Right cardiac atrium (tissue), 5 donors: ENCODE results near the gene TUBB6. TPM values are rescaled to one million over a fixed set of nuclear protein-coding genes. Genes with fewer than 3 reads are reported as not detected.

Experiments
- ATAC-seq, 2 donors: fragments of 200-7000 bp; cut with Tn5 transposase; one replicate each; pipeline versions ENCODE4 v1.8.0 to v1.9.1; 2020; ENCODE audit warnings: moderate library complexity in 2 of 2, mild to moderate bottlenecking in 1 of 2
- DNase-seq, 3 donors: peaks; one replicate each; pipeline ENCODE4 v3.0.0-alpha.2; 2020
- H3K27ac ChIP-seq: one replicate; pipeline ENCODE4 v1.5.1; 2013; ENCODE audit warnings: mild to moderate bottlenecking, low read length, control low read depth, moderate library complexity
- H3K27me3 ChIP-seq: one replicate; pipeline ENCODE4 v1.6.1; 2013; ENCODE audit not compliant: control insufficient read depth, insufficient read depth
- H3K4me1 ChIP-seq: one replicate; pipeline ENCODE4 v1.6.1; 2013; ENCODE audit warnings: low read length; ENCODE audit not compliant: control insufficient read depth, insufficient read depth
- H3K4me3 ChIP-seq: one replicate; pipeline ENCODE4 v1.5.1; 2013; ENCODE audit warnings: low read length, control low read depth
- H3K9me3 ChIP-seq: one replicate; pipeline ENCODE4 v1.6.1; 2013; ENCODE audit warnings: low read length; ENCODE audit not compliant: control insufficient read depth
- WGBS: extraction: QIAGEN DNeasy Blood & Tissue Kit; methylation state at CpG from one replicate; pipeline ENCODE4 v1.1.7; 2013; 5-methylcytosine and 5-hydroxymethylcytosine counted together
- intact Hi-C, 4 donors: fragments of 100-400 bp; cut with DNase I; formaldehyde crosslinking; loops; one replicate each; pipeline versions ENCODE4 v1.11.0 to v1.14.0; 2022 to 2023
- polyA plus RNA-seq: library from polyadenylated mRNA; stranded (reverse); fragments of 200-250 nt; gene quantifications from one replicate; pipeline ENCODE4 v1.2.3, GENCODE V29; 2013
- total RNA-seq, 4 donors: library from RNA; stranded (reverse); fragmentation: NEBNext Ultra II Directional; extraction: Animal tissue kit (Norgen Biotek cat#: 25700); gene quantifications; one replicate each; pipeline ENCODE4 v1.2.1, GENCODE V29; 2021
- donor health status: healthy with polysubstance abuse.
- donor health status: DM: no; HTN: yes; CAD: no.
- donor health status: DM: no; HTN: no; CAD: no.
- donor health status: DM: no; HTN: yes; CAD: no; lungs with severe emphysema.
- donor health status: DM: yes; HTN: yes; CAD: no.

The TUBB6 gene
- total and polyA plus RNA-seq, 5 donors: 69.0 to 189 (median 136) TPM

- Histone ChIP-seq H3K27me3 (no peaks in the 10 kb centered on the region), H3K4me3 (peak overlapping the region; percentile 42), H3K27ac (peak overlapping the region; percentile 97), H3K9me3 (no peaks in the 10 kb centered on the region), H3K4me1 (peaks cover 2% of the 10 kb centered on the region)
- ATAC-seq (peak; percentile 96), DNase-seq (peak; percentile 89 to 94 (median 92))
- intact Hi-C loops: no loop called here
- 15% methylated on average over 30 of the region's 30 CpGs for WGBS
Observed at GRCh38 chr18:12278741-12279682, 29.0 kb upstream of the TUBB6 start.

GRCh38 chr18:12279781-12280531 lies 28.1 kb upstream of the TUBB6 start:
- DNase-seq (no peak), ATAC-seq (peak; percentile 4 to 6)
- Histone ChIP-seq H3K9me3 (no peaks in the 10 kb centered on the region), H3K27ac (peak overlapping the region; percentile 97), H3K4me3 (peak overlapping the region; percentile 17), H3K4me1 (peaks cover 2% of the 10 kb centered on the region), H3K27me3 (no peaks in the 10 kb centered on the region)
- intact Hi-C loops: no loop called here
- 70% methylated on average over 16 of the region's 16 CpGs for WGBS

GRCh38 chr18:12281861-12282260 lies 26.2 kb upstream of the TUBB6 start:
- Histone ChIP-seq H3K4me3 (no peak overlapping the region), H3K27ac (no peak overlapping the region), H3K27me3 (no peaks in the 10 kb centered on the region), H3K4me1 (peaks cover 2% of the 10 kb centered on the region), H3K9me3 (no peaks in the 10 kb centered on the region)
- DNase-seq (no peak), ATAC-seq (no peak)
- 55% methylated on average over 1 of the region's 1 CpG for WGBS
- intact Hi-C loops: no loop called here

- Histone ChIP-seq H3K9me3 (no peaks in the 10 kb centered on the region), H3K27ac (no peak overlapping the region), H3K27me3 (no peaks in the 10 kb centered on the region), H3K4me1 (no peaks in the 10 kb centered on the region), H3K4me3 (no peak overlapping the region)
- no peak for ATAC-seq
- intact Hi-C loops: no loop called here
- 76% methylated on average over 9 of the region's 9 CpGs for WGBS
- DNase-seq: no peak
Observed at GRCh38 chr18:12282442-12283039, 25.5 kb upstream of the TUBB6 start.

- intact Hi-C loops: no loop called here
- no peaks in the 10 kb centered on the region for H3K4me1 ChIP-seq
- H3K4me3 ChIP-seq: no peak overlapping the region
- H3K9me3 ChIP-seq: no peaks in the 10 kb centered on the region
- H3K27ac ChIP-seq: no peak overlapping the region
- ATAC-seq (no peak), DNase-seq (no peak)
- WGBS: 63% methylated on average over 6 of the region's 6 CpGs
- no peaks in the 10 kb centered on the region for H3K27me3 ChIP-seq
Observed at GRCh38 chr18:12283256-12283655, 24.8 kb upstream of the TUBB6 start.

GRCh38 chr18:12283666-12284065 lies 24.4 kb upstream of the TUBB6 start:
- 47% methylated on average over 1 of the region's 1 CpG for WGBS
- Histone ChIP-seq H3K9me3 (no peaks in the 10 kb centered on the region), H3K27me3 (no peaks in the 10 kb centered on the region), H3K4me3 (no peak overlapping the region), H3K4me1 (no peaks in the 10 kb centered on the region), H3K27ac (no peak overlapping the region)
- no peak for ATAC-seq
- no peak for DNase-seq
- intact Hi-C loops: no loop called here

- Histone ChIP-seq H3K27me3 (no peaks in the 10 kb centered on the region), H3K4me3 (peak overlapping the region; percentile 40), H3K9me3 (no peaks in the 10 kb centered on the region), H3K27ac (no peak overlapping the region), H3K4me1 (no peaks in the 10 kb centered on the region)
- ATAC-seq (peak; percentile 36 to 44), DNase-seq (no peak)
- 43% methylated on average over 37 of the region's 37 CpGs for WGBS
- intact Hi-C loops: no loop called here
Observed at GRCh38 chr18:12287131-12287681, 20.8 kb upstream of the TUBB6 start.

- intact Hi-C loops: no loop called here
Observed at GRCh38 chr18:12287684-12288402, 20.2 kb upstream of the TUBB6 start.

GRCh38 chr18:12288403-12288755 lies 19.7 kb upstream of the TUBB6 start:
- H3K27me3 ChIP-seq: no peaks in the 10 kb centered on the region
- H3K27ac ChIP-seq: peak overlapping the region; percentile 89
- ATAC-seq: peak; percentile 7 to 34
- peak overlapping the region; percentile 40 for H3K4me3 ChIP-seq
- 11% methylated on average over 10 of the region's 10 CpGs for WGBS
- no peaks in the 10 kb centered on the region for H3K9me3 ChIP-seq
- no peak for DNase-seq
- intact Hi-C loops: no loop called here
- H3K4me1 ChIP-seq: no peaks in the 10 kb centered on the region

More at GRCh38 chr18:12287684-12288402, 20.2 kb upstream of the TUBB6 start:
- peak; percentile 90 to 92 for ATAC-seq
- H3K27ac ChIP-seq: peak overlapping the region; percentile 89
- WGBS: 2% methylated on average over 41 of the region's 41 CpGs
- no peaks in the 10 kb centered on the region for H3K9me3 ChIP-seq
- H3K27me3 ChIP-seq: no peaks in the 10 kb centered on the region
- peak; percentile 84 to 94 (median 91) for DNase-seq
- H3K4me3 ChIP-seq: peak overlapping the region; percentile 40
- H3K4me1 ChIP-seq: no peaks in the 10 kb centered on the region

- Histone ChIP-seq H3K4me1 (no peaks in the 10 kb centered on the region), H3K27ac (no peak overlapping the region), H3K9me3 (no peaks in the 10 kb centered on the region), H3K4me3 (no peak overlapping the region), H3K27me3 (no peaks in the 10 kb centered on the region)
- WGBS: 71% methylated on average over 2 of the region's 2 CpGs
- peak in 1 of 3 donors; percentile 26 for DNase-seq
- intact Hi-C loops: no loop called here
- no peak for ATAC-seq
Observed at GRCh38 chr18:12290086-12290485, 18.0 kb upstream of the TUBB6 start.
